ENCODE data around the gene SOX1. TPM values are rescaled to one million over a fixed set of nuclear protein-coding genes. Genes with fewer than 3 reads are reported as not detected.

SOX1 gene
- total RNA-seq, 6 donors from 2014 or later, result not detected

GRCh38 chr13:112060282-112060830 lies 6.6 kb upstream of the SOX1 start:
- no peaks in the 10 kb centered on the region for H3K9me3 ChIP-seq
- no peak overlapping the region for H3K27ac ChIP-seq
- DNase-seq (no peak), ATAC-seq (ENCODE audit: low FRiP score in 2 of 2) (no peak)
- H3K27me3 ChIP-seq, result peaks cover 0 to 87% (median 56%) of the 10 kb centered on the region in 4 donors
- TF ChIP-seq POLR2AphosphoS5 (IDR thresholded peaks at IDR 0.05), result no peak
- TF ChIP-seq EP300 (IDR thresholded peaks at IDR 0.05), result no peak
- no peak for TF ChIP-seq POLR2A (IDR thresholded peaks at IDR 0.05)
- TF ChIP-seq CTCF (IDR thresholded peaks at IDR 0.05), result no peak
- H3K4me1 ChIP-seq, result peaks cover 3 to 39% (median 16%) of the 10 kb centered on the region in 4 donors
- no peaks in the 10 kb centered on the region for H3K36me3 ChIP-seq
- no peak overlapping the region for H3K4me3 ChIP-seq
- WGBS, 2 donors, result 13 to 14% methylated on average over 14 of the region's 14 CpGs

- DNase-seq (peak in 1 of 2 donors; percentile 64), ATAC-seq (ENCODE audit: low FRiP score in 2 of 2) (no peak)
- WGBS, 2 donors, result 0 to 7% methylated on average over 2 to 29 of the region's 29 CpGs
- Histone ChIP-seq H3K36me3 (no peaks in the 10 kb centered on the region), H3K4me3 (no peak overlapping the region), H3K27me3 (peaks cover 0 to 87% (median 54%) of the 10 kb centered on the region in 4 donors), H3K27ac (no peak overlapping the region), H3K9me3 (no peaks in the 10 kb centered on the region), H3K4me1 (peaks cover 0 to 34% (median 16%) of the 10 kb centered on the region in 4 donors)
- TF ChIP-seq POLR2AphosphoS5 (IDR thresholded peaks at IDR 0.05) (no peak), CTCF (IDR thresholded peaks at IDR 0.05) (no peak), POLR2A (IDR thresholded peaks at IDR 0.05) (no peak), EP300 (IDR thresholded peaks at IDR 0.05) (no peak)
Observed at GRCh38 chr13:112060899-112061366, 6.0 kb upstream of the SOX1 start.

GRCh38 chr13:112061367-112062061 lies 5.4 kb upstream of the SOX1 start:
- WGBS, 2 donors, result 2 to 4% methylated on average over 11 to 45 of the region's 52 CpGs
- no peaks in the 10 kb centered on the region for H3K9me3 ChIP-seq
- H3K4me1 ChIP-seq, result peaks cover 4 to 34% (median 20%) of the 10 kb centered on the region in 4 donors
- no peaks in the 10 kb centered on the region for H3K36me3 ChIP-seq
- TF ChIP-seq CTCF (IDR thresholded peaks at IDR 0.05) (no peak), POLR2A (IDR thresholded peaks at IDR 0.05) (no peak), EP300 (IDR thresholded peaks at IDR 0.05) (no peak), POLR2AphosphoS5 (IDR thresholded peaks at IDR 0.05) (no peak)
- no peak overlapping the region for H3K4me3 ChIP-seq
- peaks cover 0 to 88% (median 52%) of the 10 kb centered on the region in 4 donors for H3K27me3 ChIP-seq
- DNase-seq, result peak in 1 of 2 donors; percentile 69
- H3K27ac ChIP-seq, result no peak overlapping the region
- peak in 1 of 2 donors; percentile 20 for ATAC-seq (ENCODE audit: low FRiP score in 2 of 2)

- DNase-seq (peak in 1 of 2 donors; percentile 77), ATAC-seq (ENCODE audit: low FRiP score in 2 of 2) (no peak)
- Histone ChIP-seq H3K4me3 (no peak overlapping the region), H3K27ac (no peak overlapping the region), H3K9me3 (no peaks in the 10 kb centered on the region), H3K27me3 (peaks cover 0 to 88% (median 50%) of the 10 kb centered on the region in 4 donors), H3K36me3 (no peaks in the 10 kb centered on the region), H3K4me1 (peaks cover 10 to 34% (median 20%) of the 10 kb centered on the region in 4 donors)
- TF ChIP-seq POLR2AphosphoS5 (IDR thresholded peaks at IDR 0.05), result no peak
- TF ChIP-seq EP300 (IDR thresholded peaks at IDR 0.05), result no peak
- no peak for TF ChIP-seq POLR2A (IDR thresholded peaks at IDR 0.05)
- no peak for TF ChIP-seq CTCF (IDR thresholded peaks at IDR 0.05)
- WGBS, 2 donors, result 9% methylated on average over 13 to 25 of the region's 25 CpGs
Observed at GRCh38 chr13:112062072-112062567, 4.8 kb upstream of the SOX1 start.
